Neutrophil (primary cell): ENCODE data around the gene C1orf174.

Source experiments
- H3K27ac ChIP-seq: fragments of 200-600 bp; sonication (generic); 2 replicates; pipeline ENCODE4 v1.5.1; 2016; ENCODE audit warnings: mild to moderate bottlenecking, moderate library complexity
- H3K27me3 ChIP-seq: fragments of 200-600 bp; sonication (generic); 2 replicates; pipeline ENCODE4 v1.6.0; 2016; ENCODE audit warnings: mild to moderate bottlenecking
- H3K36me3 ChIP-seq: fragments of 200-600 bp; sonication (generic); 2 replicates; pipeline ENCODE4 v1.5.1; 2017
- H3K4me1 ChIP-seq, 2 experiments: fragments of 200-600 bp in 1 of 2; sonication (generic) in 1 of 2; 1 replicate in 1 of 2; 2 replicates in 1 of 2; pipeline versions ENCODE4 v1.5.1 to v1.6.1; 2013 to 2016; ENCODE audit warnings: low read depth in 1 of 2, low read length in 1 of 2, mild to moderate bottlenecking in 1 of 2, moderate library complexity in 1 of 2; ENCODE audit not compliant: control insufficient read depth in 1 of 2, insufficient read depth in 1 of 2
- H3K4me3 ChIP-seq, 2 experiments: fragments of 200-600 bp in 1 of 2; sonication (generic) in 1 of 2; 1 replicate in 1 of 2; 2 replicates in 1 of 2; pipeline ENCODE4 v1.5.1; 2013 to 2016; ENCODE audit warnings: low read depth in 1 of 2, low read length in 1 of 2, mild to moderate bottlenecking in 1 of 2, moderate library complexity in 1 of 2
- H3K9me3 ChIP-seq: fragments of 200-600 bp; sonication (generic); 2 replicates; pipeline ENCODE4 v1.5.1; 2016
- CTCF ChIP-seq: fragments of 200-600 bp; sonication (generic); IDR thresholded peaks from 2 replicates; pipeline ENCODE4 v1.5.1; 2016; ENCODE audit warnings: antibody characterized with exemption

Gene C1orf174

GRCh38 chr1:3889936-3890335, 10.1 kb downstream of the C1orf174 start:
- peak overlapping the region; percentile 74 for H3K27ac ChIP-seq

GRCh38 chr1:3888301-3888700, 11.8 kb downstream of the C1orf174 start:
- Histone ChIP-seq H3K36me3 (peaks cover 66% of the 10 kb centered on the region), H3K27me3 (no peaks in the 10 kb centered on the region), H3K4me1 (peaks cover 0 to 14% of the 10 kb centered on the region in 2 experiments), H3K27ac (no peak overlapping the region), H3K4me3 (no peak overlapping the region), H3K9me3 (no peaks in the 10 kb centered on the region)
- no peak for TF ChIP-seq CTCF

More at GRCh38 chr1:3889936-3890335, 10.1 kb downstream of the C1orf174 start:
- H3K36me3 ChIP-seq: peaks cover 55% of the 10 kb centered on the region
- H3K4me1 ChIP-seq: peaks cover 0 to 14% of the 10 kb centered on the region in 2 experiments
- no peaks in the 10 kb centered on the region for H3K9me3 ChIP-seq
- TF ChIP-seq CTCF: no peak
- no peaks in the 10 kb centered on the region for H3K27me3 ChIP-seq
- no peak overlapping the region for H3K4me3 ChIP-seq

GRCh38 chr1:3886691-3887090, 13.4 kb downstream of the C1orf174 start:
- no peak overlapping the region for H3K4me3 ChIP-seq
- peak overlapping the region; percentile 5 for H3K27ac ChIP-seq
- no peaks in the 10 kb centered on the region for H3K9me3 ChIP-seq
- no peaks in the 10 kb centered on the region for H3K27me3 ChIP-seq
- no peak for TF ChIP-seq CTCF
- peaks cover 0 to 14% of the 10 kb centered on the region in 2 experiments for H3K4me1 ChIP-seq
- H3K36me3 ChIP-seq: peaks cover 69% of the 10 kb centered on the region

DNA sequence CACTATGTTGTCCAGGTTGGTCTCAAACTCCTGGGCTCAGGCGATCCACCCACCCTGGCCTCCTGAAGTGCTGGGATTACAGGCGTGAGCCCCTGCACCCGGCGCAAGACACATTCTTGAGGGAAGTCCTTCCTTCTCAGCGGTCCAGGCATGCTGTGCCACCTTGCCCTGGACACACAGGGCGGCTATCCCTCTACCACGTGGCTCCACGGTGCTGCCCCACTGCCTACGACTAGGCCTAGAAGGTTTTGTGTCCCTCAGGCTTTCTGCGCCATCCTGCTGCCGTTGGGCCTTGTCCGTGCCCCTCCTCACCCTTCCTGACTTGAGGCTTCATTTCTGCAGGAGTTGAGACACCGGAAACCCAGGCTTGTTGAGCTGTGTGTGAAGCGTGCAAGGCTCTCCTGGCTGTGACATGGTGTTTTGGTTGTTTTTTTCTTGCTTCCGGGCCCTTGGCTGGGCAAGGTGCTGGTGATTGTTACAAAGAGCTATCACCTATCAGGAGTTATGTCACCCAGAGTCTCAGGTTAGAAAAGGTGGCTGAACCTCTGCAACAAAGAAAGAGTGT, 13.9 kb downstream of the C1orf174 start:
- H3K36me3 ChIP-seq: peaks cover 69% of the 10 kb centered on the region
- H3K27me3 ChIP-seq: no peaks in the 10 kb centered on the region
- H3K9me3 ChIP-seq: no peaks in the 10 kb centered on the region
- no peak overlapping the region for H3K27ac ChIP-seq
- H3K4me1 ChIP-seq: peaks cover 0 to 10% of the 10 kb centered on the region in 2 experiments
- no peak overlapping the region for H3K4me3 ChIP-seq
- TF ChIP-seq CTCF: no peak

- TF ChIP-seq CTCF: no peak
- H3K27ac ChIP-seq: no peak overlapping the region
- no peaks in the 10 kb centered on the region for H3K9me3 ChIP-seq
- no peaks in the 10 kb centered on the region for H3K27me3 ChIP-seq
- peaks cover 65% of the 10 kb centered on the region for H3K36me3 ChIP-seq
- H3K4me3 ChIP-seq: no peak overlapping the region
- H3K4me1 ChIP-seq: peaks cover 0 to 4% of the 10 kb centered on the region in 2 experiments
Observed at GRCh38 chr1:3885611-3886010, 14.5 kb downstream of the C1orf174 start.

GRCh38 chr1:3884966-3885365, 15.1 kb downstream of the C1orf174 start:
- no peaks in the 10 kb centered on the region for H3K4me1 ChIP-seq
- no peak overlapping the region for H3K27ac ChIP-seq
- no peaks in the 10 kb centered on the region for H3K9me3 ChIP-seq
- no peaks in the 10 kb centered on the region for H3K27me3 ChIP-seq
- no peak for TF ChIP-seq CTCF
- H3K36me3 ChIP-seq: peaks cover 59% of the 10 kb centered on the region
- no peak overlapping the region for H3K4me3 ChIP-seq
